Left cardiac atrium (tissue), 4 donors: ENCODE measurements around the gene PACSIN3. TPM values are rescaled to one million over a fixed set of nuclear protein-coding genes. Genes with fewer than 3 reads are reported as not detected.
"Not testable (repeated sequence)": the region's sequence is repeated elsewhere in the genome, so short reads cannot be mapped to it uniquely, and the experiment has no call there.

Experiments used
- ATAC-seq, 2 donors: fragments of 200-7000 bp; cut with Tn5 transposase; one replicate each; pipeline ENCODE4 v1.9.1; 2020; ENCODE audit warnings: mild to moderate bottlenecking in 2 of 2, moderate library complexity in 2 of 2
- DNase-seq: peaks from one replicate; pipeline ENCODE4 v3.0.0-alpha.2; 2020
- intact Hi-C, 2 donors: fragments of 100-400 bp; cut with DNase I; formaldehyde crosslinking; loops; one replicate each; pipeline versions ENCODE4 v1.14.1 to v1.15.1; 2022 to 2023
- total RNA-seq, 2 donors: library from RNA; stranded (reverse); fragmentation: NEBNext Ultra II Directional; extraction: Animal tissue kit (Norgen Biotek cat#: 25700); gene quantifications; one replicate each; pipeline ENCODE4 v1.2.1, GENCODE V29; 2021
- donor health status: DM: no; HTN: yes; CAD: no.
- donor health status: DM: no; HTN: yes; CAD: no; lungs with severe emphysema.
- donor health status: DM: yes; HTN: yes; CAD: no.
- donor health status: Dilated cardiomyopathy.

The PACSIN3 gene
- total RNA-seq, 2 donors from 2014 or later, result 108 to 126 TPM

GRCh38 chr11:47202576-47202975, 16.3 kb upstream of the PACSIN3 start:
- intact Hi-C loops, result no loop called here

GRCh38 chr11:47201015-47201414, 14.8 kb upstream of the PACSIN3 start:
- intact Hi-C loops, result no loop called here
- ATAC-seq (no peak), DNase-seq (no peak)

More at GRCh38 chr11:47202576-47202975, 16.3 kb upstream of the PACSIN3 start:
- ATAC-seq (no peak), DNase-seq (no peak)

GRCh38 chr11:47198161-47198560, 11.9 kb upstream of the PACSIN3 start:
- ATAC-seq, DNase-seq, intact Hi-C loops: not testable (repeated sequence)

GRCh38 chr11:47192111-47192510, 5.9 kb upstream of the PACSIN3 start:
- intact Hi-C loops, result no loop called here
- ATAC-seq, result no peak

GRCh38 chr11:47191137-47191536, 4.9 kb upstream of the PACSIN3 start:
- DNase-seq, ATAC-seq, intact Hi-C loops: not testable (repeated sequence)

More at GRCh38 chr11:47192111-47192510, 5.9 kb upstream of the PACSIN3 start:
- DNase-seq, result no peak

- ATAC-seq, result peak in 1 of 2 donors; percentile 4
- intact Hi-C loops, result loop anchor here in 1 of 2 donors (5.0 kb wide), 1 partner anchor 68 kb away; the partner anchor contains the start of gene NR1H3
- no peak for DNase-seq
Measured at GRCh38 chr11:47189100-47189834, 3.0 kb upstream of the PACSIN3 start.

- intact Hi-C loops, result loop anchor here in 1 of 2 donors (5.0 kb wide), 1 partner anchor 69 kb away; the partner anchor contains the start of gene NR1H3
- DNase-seq, result no peak
- ATAC-seq, result no peak
Measured at GRCh38 chr11:47188259-47188658, 2.0 kb upstream of the PACSIN3 start.

- intact Hi-C loops, result loop anchor here in 1 of 2 donors (5.0 kb wide), 1 partner anchor 70 kb away; the partner anchor contains the start of gene NR1H3
Measured at GRCh38 chr11:47187723-47188122, 1.5 kb upstream of the PACSIN3 start.

GRCh38 chr11:47186700-47187695, 764 bp upstream of the PACSIN3 start:
- peak; percentile 31 to 39 for ATAC-seq
- intact Hi-C loops, result loop anchor here in 1 of 2 donors (5.0 kb wide), 1 partner anchor 70 kb away; the partner anchor contains the start of gene NR1H3
- DNase-seq, result peak; percentile 58

More at GRCh38 chr11:47187723-47188122, 1.5 kb upstream of the PACSIN3 start:
- no peak for DNase-seq
- ATAC-seq, result no peak

- DNase-seq (peak; percentile 62), ATAC-seq (peak; percentile 38 to 42)
- intact Hi-C loops, result loop anchor here in 1 of 2 donors (5.0 kb wide), 1 partner anchor 72 kb away; the partner anchor contains the start of gene NR1H3
Measured at GRCh38 chr11:47185305-47186075, 744 bp downstream of the PACSIN3 start.

- intact Hi-C loops, result loop anchor here (5.0 kb wide), 2 partner anchors 72 to 167 kb away; partner anchors contain the start of genes MYBPC3 (in 2 of the 2) and NR1H3 (in 1 of the 2)
- ATAC-seq, result peak in 1 of 2 donors; percentile 2
- no peak for DNase-seq
Measured at GRCh38 chr11:47184711-47185304, 1.4 kb downstream of the PACSIN3 start.

GRCh38 chr11:47183969-47184368, 2.3 kb downstream of the PACSIN3 start:
- ATAC-seq (peak in 1 of 2 donors; percentile 26), DNase-seq (no peak)
- intact Hi-C loops, result loop anchor here (5.0 kb wide), 1 partner anchor 168 kb away; the partner anchor contains the start of gene MYBPC3 (in 2 of the 2)

- DNase-seq, result peak; percentile 50
- ATAC-seq, result peak in 1 of 2 donors; percentile 4
- intact Hi-C loops, result loop anchor here (5.0 kb wide), 1 partner anchor 169 kb away; the partner anchor contains the start of gene MYBPC3 (in 2 of the 2)
Measured at GRCh38 chr11:47183031-47183856, 3.0 kb downstream of the PACSIN3 start.

GRCh38 chr11:47182380-47182779, 3.9 kb downstream of the PACSIN3 start:
- ATAC-seq (no peak), DNase-seq (no peak)
- intact Hi-C loops, result loop anchor here (5.0 kb wide), 1 partner anchor 170 kb away; the partner anchor contains the start of gene MYBPC3 (in 2 of the 2)

GRCh38 chr11:47181271-47181670, 5.0 kb downstream of the PACSIN3 start:
- ATAC-seq (no peak), DNase-seq (no peak)
- intact Hi-C loops, result loop anchor here (5.0 kb wide), 1 partner anchor 171 kb away; the partner anchor contains the start of gene MYBPC3 (in 2 of the 2)

- intact Hi-C loops, result loop anchor here (5.0 kb wide), 1 partner anchor 172 kb away; the partner anchor contains the start of gene MYBPC3 (in 2 of the 2)
- DNase-seq (no peak), ATAC-seq (no peak)
Measured at GRCh38 chr11:47180006-47180787, 6.0 kb downstream of the PACSIN3 start.
